Stimulated activated CD4-positive, alpha-beta T cell treated with anti-CD3 and anti-CD28 coated beads, Interleukin-12 subunit alpha, Interleukin-12 subunit beta, amount 100 ng/mL, for 4 hours (primary cell): Measurements from ENCODE around the gene USP17L26.
"Not testable (repeated sequence)": the region's sequence is repeated elsewhere in the genome, so short reads cannot be mapped to it uniquely, and the experiment has no call there.

Source experiments
- DNase-seq: peaks from one replicate; pipeline ENCODE4 v3.0.0-alpha.2; 2020

USP17L26 gene

GRCh38 chr4:9334358-9334757, at the start of gene USP17L26:
Gene USP17L26 (plus strand): TSS chr4:9334658. CDS start chr4:9334658, 0 bp downstream.
- DNase-seq: not testable (repeated sequence)

- DNase-seq: not testable (repeated sequence)
Observed at GRCh38 chr4:9324191-9324590, 10.3 kb upstream of the USP17L26 start.

GRCh38 chr4:9324865-9325264, 9.6 kb upstream of the USP17L26 start, which contains the start of gene USP17L24:
Gene USP17L24 (plus strand): TSS chr4:9325165. CDS start chr4:9325165, 0 bp downstream.
- not testable (repeated sequence) for DNase-seq

- not testable (repeated sequence) for DNase-seq
Observed at GRCh38 chr4:9329611-9330010, 4.8 kb upstream of the USP17L26 start, which contains the start of gene USP17L25. Gene USP17L25 (plus strand): TSS chr4:9329911. CDS start chr4:9329911, 0 bp downstream.

GRCh38 chr4:9339103-9339502, 4.6 kb downstream of the USP17L26 start, which contains the start of gene USP17L5:
Gene USP17L5 (plus strand): TSS chr4:9339403. CDS start chr4:9339403, 0 bp downstream.
- not testable (repeated sequence) for DNase-seq

GRCh38 chr4:9343848-9344247, 9.4 kb downstream of the USP17L26 start, which contains the start of gene USP17L27:
Gene USP17L27 (plus strand): TSS chr4:9344148. CDS start chr4:9344148, 0 bp downstream.
- not testable (repeated sequence) for DNase-seq

GRCh38 chr4:9348593-9348992, 14.1 kb downstream of the USP17L26 start, which contains the start of gene USP17L28:
Gene USP17L28 (plus strand): TSS chr4:9348893. CDS start chr4:9348893, 0 bp downstream.
- not testable (repeated sequence) for DNase-seq

- DNase-seq: not testable (repeated sequence)
Observed at GRCh38 chr4:9350866-9351265, 16.4 kb downstream of the USP17L26 start.

GRCh38 chr4:9353338-9353737, 18.9 kb downstream of the USP17L26 start, which contains the start of gene USP17L29:
Gene USP17L29 (plus strand): TSS chr4:9353638. CDS start chr4:9353638, 0 bp downstream.
- not testable (repeated sequence) for DNase-seq

- DNase-seq: not testable (repeated sequence)
Observed at GRCh38 chr4:9362829-9363228, 28.4 kb downstream of the USP17L26 start, which contains the start of gene USP17L30. Gene USP17L30 (plus strand): TSS chr4:9363129. CDS start chr4:9363129, 0 bp downstream.

- DNase-seq: not testable (repeated sequence)
Observed at GRCh38 chr4:9379881-9380280, 45.4 kb downstream of the USP17L26 start.

GRCh38 chr4:9381012-9381534, 46.6 kb downstream of the USP17L26 start:
- DNase-seq: peak; percentile 56

- DNase-seq: no peak
Observed at GRCh38 chr4:9384126-9384525, 49.7 kb downstream of the USP17L26 start.
